NCI-H82 treated with DMSO at 0.1 percent for 48 hours (cell line): Measurements from ENCODE around the gene GPR22.
A peak's percentile ranks its signal among the peaks of the same experiment; 100 is the strongest.

ENCODE experiments used
- DNase-seq: peaks from one replicate; lab custom pipeline; 2025; ENCODE audit not compliant: unreplicated experiment; lab: John Stamatoyannopoulos, UW

The GPR22 gene, protein sequence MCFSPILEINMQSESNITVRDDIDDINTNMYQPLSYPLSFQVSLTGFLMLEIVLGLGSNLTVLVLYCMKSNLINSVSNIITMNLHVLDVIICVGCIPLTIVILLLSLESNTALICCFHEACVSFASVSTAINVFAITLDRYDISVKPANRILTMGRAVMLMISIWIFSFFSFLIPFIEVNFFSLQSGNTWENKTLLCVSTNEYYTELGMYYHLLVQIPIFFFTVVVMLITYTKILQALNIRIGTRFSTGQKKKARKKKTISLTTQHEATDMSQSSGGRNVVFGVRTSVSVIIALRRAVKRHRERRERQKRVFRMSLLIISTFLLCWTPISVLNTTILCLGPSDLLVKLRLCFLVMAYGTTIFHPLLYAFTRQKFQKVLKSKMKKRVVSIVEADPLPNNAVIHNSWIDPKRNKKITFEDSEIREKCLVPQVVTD

DNA sequence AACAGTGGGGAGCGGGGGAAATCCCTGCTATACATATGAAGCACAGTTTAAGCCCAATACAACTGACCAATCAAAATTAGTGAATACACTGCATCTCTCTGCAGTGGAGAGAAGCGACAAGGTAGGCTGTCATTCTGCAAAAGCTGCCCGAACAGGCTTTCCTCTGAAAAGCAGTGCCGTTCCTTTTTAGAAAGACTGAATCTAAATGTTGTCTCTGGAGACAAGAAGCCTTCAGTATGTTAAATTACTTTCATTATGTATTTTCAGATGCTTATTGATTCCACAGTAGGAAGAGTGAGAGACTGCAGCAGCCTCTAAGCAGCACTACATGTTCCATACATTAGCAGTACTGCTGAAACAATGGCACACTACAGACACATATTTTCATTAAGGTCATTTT lies at the start of gene GPR22:
Gene GPR22 (plus strand): TSS at position 129 of the 400 bp plus-strand sequence. CDS start 4,004 bp downstream, outside the sequence.
- DNase-seq, result no peak

DNA sequence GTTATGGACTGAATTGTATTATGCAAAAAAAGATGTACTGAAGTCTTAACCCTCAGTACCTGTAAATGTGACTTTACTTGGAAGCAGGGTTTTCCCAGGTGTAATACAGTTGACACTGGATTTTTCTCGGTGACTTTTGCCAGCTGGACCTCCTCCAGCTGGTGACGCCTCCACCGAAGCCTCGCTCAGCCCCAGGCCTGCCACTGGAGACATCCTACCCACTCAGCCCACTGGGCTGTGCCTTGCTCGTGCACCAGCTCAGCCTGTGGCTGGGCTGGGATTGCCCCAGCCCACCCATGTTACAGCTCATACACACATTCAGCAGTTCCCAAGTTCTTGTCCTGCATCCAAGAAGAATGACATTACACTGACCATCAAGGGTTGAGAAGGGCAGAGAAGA lies 42.4 kb upstream of the GPR22 start:
- no peak for DNase-seq

DNA sequence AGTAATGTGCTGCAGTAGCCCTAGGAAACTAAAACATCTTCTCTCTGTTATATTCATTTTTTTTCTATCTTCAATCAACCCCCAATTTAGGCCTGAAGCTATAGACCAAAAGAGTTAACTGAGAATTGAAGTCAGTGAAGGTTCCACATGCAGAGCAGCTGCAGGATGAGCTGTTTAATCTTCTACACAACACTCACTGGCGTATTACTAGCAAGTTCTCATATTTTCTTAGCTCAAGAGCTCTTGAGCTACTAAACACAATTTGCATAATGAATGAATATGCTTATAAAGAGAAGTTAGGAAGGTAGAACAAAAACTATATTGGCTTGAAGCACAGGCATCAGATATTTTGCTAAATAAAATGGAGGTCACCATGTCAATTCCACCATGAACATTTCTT lies 41.2 kb upstream of the GPR22 start:
- DNase-seq, result no peak

DNA sequence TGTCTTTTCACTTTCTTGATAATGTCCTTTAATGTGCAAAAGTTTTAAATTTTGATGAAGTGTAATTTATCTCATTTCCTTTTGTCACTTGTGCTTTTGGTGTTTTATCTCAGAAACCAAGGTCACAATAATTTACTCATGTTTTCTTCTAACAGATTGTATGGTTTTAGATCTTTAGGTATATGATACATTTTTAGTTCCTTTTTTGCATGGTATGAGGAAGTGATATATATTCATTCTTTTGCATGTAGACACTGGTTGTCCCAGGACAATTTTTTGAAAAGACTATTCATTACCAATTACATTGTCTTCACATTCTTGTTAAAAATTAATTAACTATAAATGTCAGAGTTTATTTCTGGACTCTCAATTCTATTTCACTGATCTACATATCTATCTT lies 39.8 kb upstream of the GPR22 start:
- DNase-seq, result no peak

DNA sequence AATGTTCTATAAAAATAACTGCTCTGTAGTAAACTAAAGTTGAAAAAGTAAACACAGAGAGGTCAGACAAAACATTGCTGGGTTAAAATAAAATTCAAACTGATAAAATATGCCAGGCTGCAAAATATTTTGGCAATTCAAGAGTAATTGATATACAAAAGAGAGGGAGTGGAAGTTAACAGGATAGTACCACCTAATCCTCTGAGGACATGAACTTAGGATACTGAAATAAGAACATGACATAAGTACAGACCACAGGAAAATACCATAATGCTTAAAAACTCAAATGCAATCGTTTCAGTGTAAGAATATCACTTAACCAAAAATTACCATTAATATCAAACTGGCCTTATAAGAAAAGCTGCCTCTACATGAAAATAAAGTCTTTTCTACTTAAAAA lies 37.6 kb upstream of the GPR22 start:
- no peak for DNase-seq

DNA sequence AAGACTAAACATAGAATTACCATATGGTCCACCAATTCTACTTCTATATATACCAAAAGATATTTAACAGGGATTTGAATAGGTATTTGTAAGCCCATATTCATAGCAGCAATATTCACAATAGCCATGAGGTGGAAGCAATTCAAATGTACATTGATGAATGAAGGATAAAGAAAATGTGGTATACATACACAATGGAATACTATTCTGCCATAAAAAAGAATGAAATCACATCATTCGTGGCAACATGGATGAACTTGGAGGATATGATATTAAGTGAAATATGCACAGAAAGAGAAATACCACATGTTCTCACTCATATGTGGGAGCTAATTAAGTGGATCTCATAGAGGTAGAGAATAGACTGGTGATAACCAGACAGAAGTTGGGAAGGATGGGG lies 34.1 kb upstream of the GPR22 start:
- no peak for DNase-seq

DNA sequence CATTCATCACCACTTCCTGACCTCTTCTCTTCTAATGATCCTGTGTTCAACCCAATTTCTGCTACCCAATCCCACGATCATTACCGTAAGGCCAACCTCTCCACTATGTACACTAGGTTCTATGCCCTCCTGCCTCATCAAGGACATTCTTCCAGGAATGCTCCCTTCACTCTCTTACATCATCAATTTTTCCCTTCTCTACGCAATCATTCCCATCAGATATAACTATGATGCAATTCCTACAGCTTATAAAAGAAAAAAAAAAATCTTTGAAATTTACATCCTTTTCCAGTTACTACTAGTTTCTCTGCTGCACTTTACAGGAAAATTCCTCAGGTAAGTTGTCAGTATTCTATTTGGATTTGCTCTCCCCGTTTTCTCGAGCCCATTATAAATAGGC lies 30.8 kb upstream of the GPR22 start:
- DNase-seq, result no peak

DNA sequence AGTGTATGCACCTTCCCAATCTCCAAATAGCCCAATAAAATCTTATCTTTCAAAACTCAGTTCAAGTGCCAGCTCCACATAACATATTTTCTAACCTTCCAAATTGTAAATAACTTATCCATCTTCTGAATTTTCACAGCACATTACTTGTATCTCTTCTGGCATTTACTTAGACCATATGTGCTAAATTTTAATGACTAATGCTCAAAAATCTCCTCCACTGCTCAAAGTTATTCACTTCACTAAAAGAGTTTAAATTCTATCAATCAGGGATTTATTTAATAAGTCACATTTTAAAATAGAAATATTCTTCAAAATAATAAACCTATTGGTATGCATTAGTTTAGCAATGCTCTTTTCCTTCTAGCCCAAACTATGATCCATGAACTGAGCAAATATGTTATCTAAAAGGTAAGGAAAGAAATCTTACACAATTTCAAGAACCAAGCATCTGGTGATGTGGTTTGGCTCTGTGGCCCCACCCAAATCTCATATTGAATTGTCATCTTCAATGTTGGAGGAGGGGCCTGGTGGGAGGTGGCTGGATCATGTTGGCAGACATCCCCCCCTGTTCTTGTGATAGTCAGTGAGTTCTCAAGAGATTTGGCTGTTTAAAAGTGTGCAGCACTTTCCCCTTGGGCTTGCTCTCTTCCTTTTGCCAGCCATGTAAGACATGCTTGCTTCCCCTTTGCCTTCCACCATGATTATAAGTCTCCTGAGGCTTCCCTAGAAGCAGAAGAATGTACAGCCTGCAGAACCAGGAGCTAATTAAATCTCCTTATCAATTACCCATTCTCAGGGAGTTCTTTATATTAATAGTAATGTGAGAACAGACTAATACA lies 28.1 kb upstream of the GPR22 start:
- no peak for DNase-seq

DNA sequence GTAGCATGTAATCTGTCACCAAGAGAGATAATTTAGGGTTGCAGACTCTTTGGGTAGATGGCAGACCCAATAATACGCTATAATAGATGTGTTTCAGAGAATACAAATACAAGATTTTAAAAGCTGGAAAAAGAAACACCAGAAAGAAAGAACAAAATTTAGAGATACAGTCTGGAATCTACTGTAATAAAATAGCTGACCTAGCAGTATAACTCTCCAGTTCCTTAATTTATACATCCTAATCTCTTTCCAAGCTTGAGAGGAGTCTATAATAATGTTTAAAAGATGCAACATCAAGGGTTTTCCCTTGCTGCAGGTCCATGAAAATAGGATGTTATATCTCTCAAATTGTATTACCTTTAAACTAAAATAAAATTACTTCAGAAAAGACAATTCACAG lies 27.2 kb upstream of the GPR22 start:
- no peak for DNase-seq

DNA sequence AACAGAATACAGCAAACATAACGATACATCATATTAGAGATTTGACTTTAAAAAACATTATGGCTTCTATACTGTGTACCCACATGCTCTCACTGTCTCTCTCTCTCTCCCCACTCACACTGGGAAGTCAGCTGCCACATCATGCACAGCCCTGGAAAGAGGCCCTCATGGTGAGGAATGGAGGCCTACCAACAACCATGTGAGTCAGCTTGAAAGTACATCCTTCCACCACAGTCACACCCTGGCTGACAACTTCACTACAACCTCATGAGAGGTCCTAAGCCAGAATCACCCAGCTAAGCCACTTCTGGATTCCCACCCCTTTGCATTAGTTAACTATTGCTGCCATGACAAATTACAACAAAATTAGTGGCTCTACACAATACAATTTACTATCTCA lies 23.3 kb upstream of the GPR22 start:
- DNase-seq, result no peak

DNA sequence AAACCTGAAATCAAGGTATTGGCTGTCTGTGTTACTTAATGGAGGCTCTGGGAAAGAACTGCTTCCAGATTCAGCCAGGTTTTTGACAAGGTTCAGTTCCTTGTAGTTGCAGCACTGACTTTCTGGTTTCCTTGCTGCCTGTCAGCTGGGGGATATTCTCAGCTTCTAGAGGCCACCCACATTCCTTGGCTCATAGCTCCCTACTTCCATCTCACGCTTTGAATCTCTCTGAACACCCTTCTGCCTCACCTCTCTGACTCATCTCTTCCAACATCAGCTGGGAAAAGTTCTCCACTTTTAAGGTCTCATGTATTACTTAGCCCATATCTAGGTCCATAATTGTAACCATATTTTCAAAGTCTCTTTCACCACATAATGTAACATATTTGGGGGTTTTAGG lies 22.9 kb upstream of the GPR22 start:
- no peak for DNase-seq

DNA sequence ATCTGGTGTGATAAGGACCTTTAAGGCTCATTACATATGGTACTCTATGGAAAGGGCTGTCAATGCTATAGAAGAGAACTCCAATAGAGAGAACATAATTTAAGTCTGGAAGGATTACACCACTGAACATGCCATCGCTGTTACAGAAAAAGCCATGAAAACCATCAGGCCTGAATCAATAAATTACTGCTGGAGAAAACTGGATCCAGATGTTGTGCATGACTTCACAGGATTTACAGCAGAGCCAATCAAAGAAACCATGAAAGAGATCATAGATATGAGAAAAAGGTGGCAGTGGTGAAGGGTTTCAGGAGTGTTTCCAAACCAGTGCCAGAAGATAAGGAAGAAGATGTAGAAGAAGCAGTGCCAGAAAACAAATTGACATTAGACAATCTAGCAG lies 18.9 kb upstream of the GPR22 start:
- DNase-seq, result no peak

DNA sequence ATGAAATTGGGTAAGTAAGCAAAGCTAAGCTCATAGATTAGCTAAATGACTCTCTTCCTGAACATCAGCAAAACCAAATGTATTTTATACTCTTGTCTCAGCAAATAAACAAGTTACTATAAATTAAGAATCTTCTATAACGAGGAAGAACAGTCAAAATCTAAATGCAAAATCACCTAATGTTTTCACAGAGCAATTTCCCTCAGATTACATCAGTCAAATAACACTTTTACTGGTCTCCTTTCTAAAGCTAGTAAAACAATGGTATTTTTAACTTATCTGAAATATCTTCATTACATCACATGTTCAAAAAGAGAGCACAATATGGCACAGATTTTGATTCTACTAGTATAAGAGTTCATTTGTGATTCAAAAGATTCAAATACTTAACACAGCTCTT lies 16.5 kb upstream of the GPR22 start:
- no peak for DNase-seq

DNA sequence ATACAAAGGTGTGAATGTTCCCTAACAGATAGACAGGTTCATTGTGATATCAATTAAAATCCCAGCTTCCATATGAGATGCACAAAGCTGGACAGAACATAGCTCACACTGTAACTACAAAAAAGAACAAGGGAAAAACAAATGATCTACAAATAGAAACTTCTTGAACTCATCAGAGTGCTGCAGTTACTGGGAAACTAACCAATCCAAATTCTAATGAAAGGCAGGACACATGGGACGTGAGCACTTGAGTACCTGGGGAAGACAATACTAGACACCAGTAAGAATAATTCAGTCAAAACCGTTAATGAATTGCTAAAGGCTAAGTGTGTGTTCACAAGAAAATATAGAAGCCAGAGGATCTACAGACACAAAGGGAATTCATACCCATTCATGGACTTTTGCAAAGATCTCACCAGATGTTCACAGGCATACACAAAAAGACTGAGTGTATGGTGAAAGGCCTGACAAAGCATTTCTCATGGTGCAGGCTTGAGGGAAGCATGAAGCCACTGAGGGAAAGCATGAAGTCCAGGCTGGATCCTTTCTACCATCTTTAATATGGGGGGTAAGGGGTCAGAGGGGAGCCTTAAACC lies 7.8 kb upstream of the GPR22 start:
- DNase-seq, result no peak

DNA sequence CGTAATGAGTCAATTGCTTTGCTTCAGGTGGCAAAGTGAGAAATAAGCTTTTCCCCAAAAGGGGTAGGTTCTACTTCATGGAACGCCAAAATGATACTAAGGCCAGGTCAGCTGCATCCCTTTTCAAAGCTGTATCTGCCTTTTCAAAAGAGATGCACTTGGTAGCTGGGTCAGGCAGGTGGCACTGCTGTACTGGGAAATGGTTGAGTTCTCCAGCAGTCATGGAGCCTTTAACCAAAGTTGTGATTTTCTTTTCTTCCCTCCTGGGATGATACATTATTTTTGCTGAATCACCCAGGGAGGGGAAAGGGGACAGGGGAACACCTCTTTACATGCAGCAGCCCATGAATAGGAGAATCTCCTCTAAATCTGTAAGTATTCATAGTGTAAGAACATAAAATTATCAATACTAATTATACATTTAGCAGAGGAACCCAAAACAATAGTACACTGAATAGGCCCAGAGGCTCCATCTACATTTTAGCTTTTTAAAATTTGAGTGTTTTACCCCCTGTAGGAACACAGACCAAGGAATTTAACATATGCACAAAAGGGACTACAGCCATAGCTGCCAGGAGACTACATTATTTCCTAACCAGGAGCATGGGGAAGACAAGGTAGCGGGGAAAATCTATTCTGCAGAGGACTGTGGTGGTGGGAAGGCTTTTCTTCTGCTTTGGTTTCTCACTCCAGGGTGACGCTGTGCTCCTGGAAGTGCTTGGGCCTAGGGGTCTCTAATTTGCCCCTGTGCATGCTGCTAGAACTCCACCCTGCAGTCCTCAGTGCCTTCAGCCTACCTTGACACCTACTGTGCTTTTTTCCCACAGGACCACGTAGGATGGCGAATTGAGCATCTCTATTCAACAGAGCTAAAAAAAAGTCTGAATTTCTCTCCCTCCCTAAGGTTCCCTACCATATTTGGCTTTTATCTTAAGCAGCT lies 6.4 kb upstream of the GPR22 start:
- DNase-seq, result peak; percentile 21

DNA sequence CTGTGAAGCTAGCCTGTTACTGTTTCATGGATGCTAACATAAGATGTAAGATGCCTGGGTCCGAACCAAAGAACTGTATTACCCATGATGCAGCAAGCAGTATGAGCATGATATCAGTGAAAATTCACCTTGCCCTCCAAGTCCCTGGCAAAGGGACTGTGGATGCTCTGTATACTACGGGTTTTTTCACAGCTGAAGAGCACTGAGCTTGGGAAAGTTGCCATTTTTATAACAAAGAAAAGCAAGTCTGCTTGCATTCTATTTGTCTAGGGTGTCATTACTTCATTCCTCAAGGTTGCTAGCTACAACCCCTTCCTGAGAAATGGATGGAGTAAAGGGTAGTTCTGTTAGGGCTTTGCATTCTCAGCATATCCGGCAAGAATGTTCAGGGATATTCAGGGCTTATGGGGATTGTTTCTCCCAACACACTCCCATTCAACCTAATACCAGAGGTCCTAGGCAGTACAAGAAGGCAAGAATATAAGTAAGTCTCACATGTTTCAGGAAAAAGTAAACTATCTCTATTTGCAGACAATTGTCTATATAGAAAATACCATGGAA lies 5.1 kb upstream of the GPR22 start:
- no peak for DNase-seq

DNA sequence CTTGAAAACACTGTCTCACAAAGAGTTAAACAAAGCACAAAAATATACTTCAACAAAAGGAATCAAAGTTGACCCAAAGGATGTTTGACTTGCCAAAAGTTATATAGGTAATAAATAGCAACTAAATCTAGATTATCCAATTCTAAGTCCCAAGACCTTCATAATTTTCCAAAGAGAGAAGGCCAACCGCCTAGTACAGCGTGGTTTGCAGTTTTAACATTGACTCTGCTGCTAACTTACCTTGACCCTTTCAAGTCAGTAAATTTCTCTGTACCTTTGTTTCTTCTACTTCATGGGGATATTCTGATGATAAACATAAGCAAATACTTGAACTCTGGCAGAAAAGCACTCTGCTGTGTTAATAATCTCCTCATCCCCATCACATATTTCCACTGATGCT lies 1.9 kb upstream of the GPR22 start:
- no peak for DNase-seq

DNA sequence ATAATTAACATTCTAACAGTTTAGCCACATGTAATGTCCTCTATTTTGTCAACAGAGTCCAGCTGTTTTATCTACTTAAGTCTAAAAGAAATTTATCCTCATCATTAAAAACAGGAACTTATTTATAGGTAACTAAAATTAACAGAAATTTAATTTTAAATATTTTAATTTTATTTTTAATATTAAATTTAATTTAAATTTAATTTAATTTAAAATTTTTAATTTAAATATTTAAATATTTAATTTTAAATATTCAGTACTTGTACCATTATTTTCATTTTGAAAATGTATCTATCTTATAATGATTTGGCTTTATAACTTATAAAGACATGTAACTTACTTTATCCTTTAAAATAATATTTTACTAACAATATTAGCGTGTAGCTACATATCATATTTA lies 1.0 kb upstream of the GPR22 start:
- DNase-seq, result no peak

DNA sequence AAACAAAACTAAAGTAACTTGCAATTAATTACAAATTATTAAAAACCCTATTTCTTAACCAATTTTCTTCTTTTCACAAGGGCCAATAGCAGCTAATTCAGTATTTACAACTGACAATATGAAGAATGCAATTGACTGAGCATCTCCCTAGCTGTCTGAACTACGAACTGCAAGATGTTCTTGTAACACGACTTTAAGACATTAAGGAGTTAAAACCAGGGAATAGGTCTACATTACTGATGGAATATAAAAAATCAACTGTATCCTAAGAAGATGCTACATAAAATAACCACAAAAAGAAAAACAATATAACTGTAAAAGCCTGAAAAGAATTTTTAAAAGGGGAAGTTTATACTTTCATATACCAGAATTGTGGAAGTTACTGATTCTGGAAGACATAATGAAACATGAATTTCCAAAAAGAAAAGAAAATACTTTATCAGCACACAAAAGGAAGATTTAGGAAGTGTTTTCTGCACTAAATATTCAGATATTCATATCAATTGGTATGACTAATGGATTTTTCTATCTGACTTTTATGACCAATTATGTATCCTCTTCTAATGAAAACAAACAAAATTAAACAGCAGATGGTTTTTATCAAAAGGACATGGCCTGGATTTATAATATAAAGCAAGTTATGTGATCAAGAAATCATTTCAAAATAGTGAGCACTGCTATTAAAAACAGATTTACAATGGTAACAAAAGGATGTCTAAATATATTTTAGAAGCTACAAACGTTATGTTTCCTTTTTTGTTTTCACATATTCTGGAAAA lies 1.6 kb downstream of the GPR22 start:
- no peak for DNase-seq

DNA sequence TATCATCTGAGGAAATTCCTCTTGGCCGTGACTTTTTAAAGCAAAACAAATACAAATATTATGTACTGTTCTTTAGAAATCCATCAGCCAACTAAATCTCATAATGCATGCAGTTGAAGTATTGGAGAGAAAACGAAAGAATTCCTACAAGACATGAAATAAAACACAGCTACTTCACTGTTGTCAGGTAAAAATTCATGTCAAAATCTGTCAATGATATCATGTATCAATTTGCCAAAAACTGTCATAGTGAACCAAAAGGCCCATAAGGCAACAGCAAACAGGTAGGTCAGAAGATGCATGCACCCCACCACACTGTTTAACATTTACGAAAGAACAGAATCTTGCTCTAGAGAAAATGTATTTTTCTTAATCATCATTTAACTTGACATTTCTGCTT lies 2.3 kb downstream of the GPR22 start:
- DNase-seq, result no peak
